LNCaP clone FGC (cell line): ENCODE data around the gene CD28.

Experiments
- DNase-seq: peaks from one replicate; pipeline ENCODE4 v3.0.0-alpha.2; 2011; ENCODE audit warnings: low read depth
- H3K4me3 ChIP-seq: 2 replicates; pipeline ENCODE4 v1.5.1; 2011; ENCODE audit warnings: mild to moderate bottlenecking, low read depth, low read length, control low read depth
- CTCF ChIP-seq: IDR thresholded peaks from 2 replicates; pipeline ENCODE4 v1.5.1; 2012; ENCODE audit warnings: mild to moderate bottlenecking; ENCODE audit not compliant: control insufficient read depth, insufficient read depth; ENCODE audit errors: extremely low read depth

Gene CD28

GRCh38 chr2:203685081-203685621 lies 21.3 kb upstream of the CD28 start:
- no peak for DNase-seq
- no peak overlapping the region for H3K4me3 ChIP-seq
- no peak for TF ChIP-seq CTCF

- TF ChIP-seq CTCF = no peak
- no peak overlapping the region for H3K4me3 ChIP-seq
- DNase-seq = no peak
These were observed 20.5 kb upstream of the CD28 start for GRCh38 chr2:203685789-203686420.

- DNase-seq = no peak
- TF ChIP-seq CTCF = no peak
- H3K4me3 ChIP-seq = no peak overlapping the region
These were observed 19.3 kb upstream of the CD28 start for GRCh38 chr2:203687165-203687564.

GRCh38 chr2:203688798-203689197 lies 17.6 kb upstream of the CD28 start:
- H3K4me3 ChIP-seq = no peak overlapping the region
- no peak for TF ChIP-seq CTCF
- DNase-seq = no peak

- TF ChIP-seq CTCF = no peak
- no peak overlapping the region for H3K4me3 ChIP-seq
- no peak for DNase-seq
These were observed 16.9 kb upstream of the CD28 start for GRCh38 chr2:203689426-203690116.

GRCh38 chr2:203690117-203690431 lies 16.4 kb upstream of the CD28 start:
- no peak for DNase-seq
- no peak for TF ChIP-seq CTCF
- no peak overlapping the region for H3K4me3 ChIP-seq

GRCh38 chr2:203690441-203691047 lies 15.9 kb upstream of the CD28 start:
- H3K4me3 ChIP-seq = no peak overlapping the region
- DNase-seq = no peak
- no peak for TF ChIP-seq CTCF
